ENCODE measurements around the gene IZUMO1R. TPM values are rescaled to one million over a fixed set of nuclear protein-coding genes. Genes with fewer than 3 reads are reported as not detected.
A peak's percentile ranks its signal among the peaks of the same experiment; 100 is the strongest.

IZUMO1R gene
- total RNA-seq, 6 experiments from 2014 or later = not detected

DNA sequence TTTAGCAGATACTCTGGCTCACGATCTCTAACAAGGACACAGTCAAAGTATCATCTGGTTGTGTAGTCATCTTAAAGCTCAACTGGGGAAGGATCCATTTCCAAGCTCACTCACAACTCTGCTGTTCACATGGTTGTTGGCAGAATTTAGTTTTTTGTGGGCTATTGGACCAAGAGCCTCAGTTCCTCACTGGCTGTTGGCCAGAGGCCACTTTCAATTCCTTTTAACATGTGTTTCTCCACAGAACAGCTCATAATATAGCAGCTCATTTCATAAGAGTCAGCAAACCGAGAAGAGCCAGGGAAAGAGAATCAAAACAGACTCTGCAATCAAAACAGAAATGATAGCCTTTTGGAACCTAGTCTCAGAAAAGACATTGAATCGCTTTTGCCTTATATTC is 22.6 kb downstream of the IZUMO1R start:
- H3K27me3 ChIP-seq = no peaks in the 10 kb centered on the region
- ATAC-seq = peak; percentile 28 to 55 (median 36)
- 48% methylated on average over 3 of the region's 3 CpGs for WGBS (ENCODE audit: insufficient coverage, low coverage, low lambda C conversion rate, missing lambda C conversion rate)
- intact Hi-C loops (cut with DNase I) = no loop called here
- no peaks in the 10 kb centered on the region for H3K36me3 ChIP-seq
- no peaks in the 10 kb centered on the region for H3K4me1 ChIP-seq
- H3K9me3 ChIP-seq = no peaks in the 10 kb centered on the region
- DNase-seq = no peak
- no peak overlapping the region for H3K4me3 ChIP-seq
- no peak overlapping the region for H3K27ac ChIP-seq
- TF ChIP-seq, protein P1, sequence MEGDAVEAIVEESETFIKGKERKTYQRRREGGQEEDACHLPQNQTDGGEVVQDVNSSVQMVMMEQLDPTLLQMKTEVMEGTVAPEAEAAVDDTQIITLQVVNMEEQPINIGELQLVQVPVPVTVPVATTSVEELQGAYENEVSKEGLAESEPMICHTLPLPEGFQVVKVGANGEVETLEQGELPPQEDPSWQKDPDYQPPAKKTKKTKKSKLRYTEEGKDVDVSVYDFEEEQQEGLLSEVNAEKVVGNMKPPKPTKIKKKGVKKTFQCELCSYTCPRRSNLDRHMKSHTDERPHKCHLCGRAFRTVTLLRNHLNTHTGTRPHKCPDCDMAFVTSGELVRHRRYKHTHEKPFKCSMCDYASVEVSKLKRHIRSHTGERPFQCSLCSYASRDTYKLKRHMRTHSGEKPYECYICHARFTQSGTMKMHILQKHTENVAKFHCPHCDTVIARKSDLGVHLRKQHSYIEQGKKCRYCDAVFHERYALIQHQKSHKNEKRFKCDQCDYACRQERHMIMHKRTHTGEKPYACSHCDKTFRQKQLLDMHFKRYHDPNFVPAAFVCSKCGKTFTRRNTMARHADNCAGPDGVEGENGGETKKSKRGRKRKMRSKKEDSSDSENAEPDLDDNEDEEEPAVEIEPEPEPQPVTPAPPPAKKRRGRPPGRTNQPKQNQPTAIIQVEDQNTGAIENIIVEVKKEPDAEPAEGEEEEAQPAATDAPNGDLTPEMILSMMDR (IDR thresholded peaks at IDR 0.05) = no peak

DNA sequence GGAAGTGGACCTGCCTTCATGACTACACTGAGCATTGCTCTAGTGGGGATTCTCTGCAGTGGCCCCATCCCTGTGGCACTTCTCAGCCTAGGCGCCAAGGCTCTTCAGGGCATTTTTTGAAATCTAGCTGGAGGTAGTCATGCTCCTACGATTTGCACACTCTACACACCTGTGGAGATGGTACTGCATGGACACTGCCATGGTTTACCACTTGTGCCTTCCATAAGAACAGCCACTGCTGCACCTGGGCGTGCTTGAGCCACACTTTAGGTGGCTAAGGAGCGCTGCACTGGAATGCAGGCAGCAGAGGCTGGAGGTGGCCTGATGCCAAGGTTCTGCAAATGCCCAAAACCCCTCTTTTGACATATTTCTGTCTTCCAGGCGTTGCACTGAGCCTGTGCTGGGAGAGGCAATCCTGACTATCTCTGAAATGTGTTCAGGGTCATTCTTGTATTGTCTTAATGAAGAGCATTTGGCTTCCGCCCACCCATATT is 24.3 kb downstream of the IZUMO1R start:
- DNase-seq = no peak
- Histone ChIP-seq H3K27me3 (no peaks in the 10 kb centered on the region), H3K4me3 (no peak overlapping the region), H3K27ac (no peak overlapping the region), H3K4me1 (no peaks in the 10 kb centered on the region), H3K9me3 (no peaks in the 10 kb centered on the region), H3K36me3 (no peaks in the 10 kb centered on the region)
- TF ChIP-seq POLR2A (IDR thresholded peaks at IDR 0.05) = no peak
- TF ChIP-seq, protein P1 (IDR thresholded peaks at IDR 0.05) = no peak
- WGBS (ENCODE audit: insufficient coverage, low coverage, low lambda C conversion rate, missing lambda C conversion rate) = 45% methylated on average over 2 of the region's 6 CpGs
- peak in 1 of 4 donors; percentile 25 for ATAC-seq
- intact Hi-C loops (cut with DNase I) = no loop called here

DNA sequence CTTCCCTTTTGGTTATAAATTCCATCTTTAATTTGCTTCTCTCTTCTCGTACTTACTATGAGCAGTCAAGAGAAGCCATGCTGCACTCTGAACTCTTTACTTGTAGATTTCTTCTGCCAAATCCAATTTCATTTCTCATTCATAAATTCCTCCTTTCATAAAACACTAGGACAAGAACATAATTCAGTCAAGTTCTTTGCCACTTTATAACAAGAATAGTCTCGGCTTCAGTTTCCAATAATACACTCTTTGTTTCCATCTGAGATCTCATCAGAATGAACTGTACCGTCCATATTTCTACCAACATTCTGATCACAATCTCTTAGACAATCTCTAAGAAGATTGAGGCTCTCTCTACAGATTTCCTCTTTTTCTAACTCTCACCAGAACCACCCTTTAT is 25.1 kb downstream of the IZUMO1R start:
- no peaks in the 10 kb centered on the region for H3K27me3 ChIP-seq
- H3K9me3 ChIP-seq = no peaks in the 10 kb centered on the region
- WGBS (ENCODE audit: insufficient coverage, low coverage, low lambda C conversion rate, missing lambda C conversion rate) = 72% methylated on average over 3 of the region's 3 CpGs
- H3K36me3 ChIP-seq = no peaks in the 10 kb centered on the region
- no peak overlapping the region for H3K27ac ChIP-seq
- intact Hi-C loops (cut with DNase I) = no loop called here
- no peak overlapping the region for H3K4me3 ChIP-seq
- DNase-seq (no peak), ATAC-seq (no peak)
- H3K4me1 ChIP-seq = no peaks in the 10 kb centered on the region
- TF ChIP-seq POLR2A (IDR thresholded peaks at IDR 0.05) = no peak
- TF ChIP-seq, protein P1 (IDR thresholded peaks at IDR 0.05) = no peak

DNA sequence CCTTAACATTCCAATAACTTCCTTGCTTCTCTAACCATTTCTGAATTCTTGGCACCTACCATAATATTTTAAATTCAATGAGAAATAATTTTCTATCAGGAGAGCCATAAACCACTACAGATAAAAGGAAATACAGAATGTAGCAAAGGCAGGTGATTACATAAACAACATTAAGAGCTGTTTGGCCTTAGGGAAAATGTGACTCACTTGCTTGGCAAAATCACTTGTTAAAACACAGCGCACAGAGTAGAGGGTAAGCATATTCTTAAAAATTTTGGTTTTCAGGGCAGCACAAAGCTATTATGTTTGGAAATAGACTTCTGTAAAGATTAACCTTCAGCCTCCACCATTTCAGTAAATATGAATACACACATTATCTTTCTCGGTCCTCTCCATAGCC is 26.4 kb downstream of the IZUMO1R start:
- H3K27me3 ChIP-seq = no peaks in the 10 kb centered on the region
- H3K27ac ChIP-seq = no peak overlapping the region
- H3K4me1 ChIP-seq = no peaks in the 10 kb centered on the region
- intact Hi-C loops (cut with DNase I) = no loop called here
- no peaks in the 10 kb centered on the region for H3K9me3 ChIP-seq
- H3K36me3 ChIP-seq = no peaks in the 10 kb centered on the region
- DNase-seq (no peak), ATAC-seq (no peak)
- H3K4me3 ChIP-seq = no peak overlapping the region
- WGBS (ENCODE audit: insufficient coverage, low coverage, low lambda C conversion rate, missing lambda C conversion rate) = 90% methylated on average over 2 of the region's 2 CpGs
- TF ChIP-seq, protein P1 (IDR thresholded peaks at IDR 0.05) = no peak
- no peak for TF ChIP-seq POLR2A (IDR thresholded peaks at IDR 0.05)

DNA sequence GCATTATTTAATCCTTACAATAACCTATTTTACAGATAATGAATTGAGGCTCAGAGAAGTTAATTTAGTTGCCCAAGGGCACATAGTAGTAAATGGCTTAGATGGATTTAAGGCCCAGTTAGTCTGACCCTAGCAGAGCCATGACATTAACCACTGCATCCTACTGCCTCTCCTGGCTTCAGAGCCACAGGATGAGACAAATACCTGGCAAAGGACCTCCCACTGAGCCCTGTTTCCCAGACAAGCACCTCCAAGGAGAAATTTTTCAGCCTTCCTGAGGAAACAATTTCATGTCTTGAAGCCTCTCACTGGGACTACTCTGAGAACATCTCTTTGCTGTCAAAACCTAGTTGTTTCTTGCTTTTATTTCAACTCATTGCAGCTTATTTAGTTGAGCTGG is 28.4 kb downstream of the IZUMO1R start:
- intact Hi-C loops (cut with DNase I) = no loop called here
- no peaks in the 10 kb centered on the region for H3K4me1 ChIP-seq
- no peaks in the 10 kb centered on the region for H3K36me3 ChIP-seq
- ATAC-seq (no peak), DNase-seq (no peak)
- TF ChIP-seq, protein P1 (IDR thresholded peaks at IDR 0.05) = no peak
- no peak for TF ChIP-seq POLR2A (IDR thresholded peaks at IDR 0.05)
- H3K27me3 ChIP-seq = no peaks in the 10 kb centered on the region
- H3K4me3 ChIP-seq = no peak overlapping the region
- no peak overlapping the region for H3K27ac ChIP-seq
- no peaks in the 10 kb centered on the region for H3K9me3 ChIP-seq

Measured in right lobe of liver (tissue), 6 donors.